HG02610 (cell line): ENCODE data around the gene FMN1.

ENCODE experiments used
- ATAC-seq: cut with Tn5 transposase; IDR thresholded peaks from one replicate; pipeline ENCODE4 v1.9.1; 2021; ENCODE audit warnings: mild to moderate bottlenecking, moderate library complexity; ENCODE audit not compliant: unreplicated experiment

Gene FMN1

GRCh38 chr15:33126559-33127290, 67.8 kb downstream of the FMN1 start:
- ATAC-seq: no peak

- ATAC-seq: no peak
Measured at GRCh38 chr15:33125894-33126537, 68.5 kb downstream of the FMN1 start.

- ATAC-seq: no peak
Measured at GRCh38 chr15:33124811-33125210, 69.7 kb downstream of the FMN1 start.

- no peak for ATAC-seq
Measured at GRCh38 chr15:33124279-33124678, 70.2 kb downstream of the FMN1 start.

- ATAC-seq: no peak
Measured at GRCh38 chr15:33119865-33120264, 74.6 kb downstream of the FMN1 start.

- ATAC-seq: no peak
Measured at GRCh38 chr15:33119273-33119672, 75.2 kb downstream of the FMN1 start.

- no peak for ATAC-seq
Measured at GRCh38 chr15:33116198-33116597, 78.3 kb downstream of the FMN1 start.

- ATAC-seq: no peak
Measured at GRCh38 chr15:33115191-33115861, 79.2 kb downstream of the FMN1 start.

GRCh38 chr15:33114374-33114717, 80.2 kb downstream of the FMN1 start:
- no peak for ATAC-seq

GRCh38 chr15:33113666-33114373, 80.7 kb downstream of the FMN1 start:
- no peak for ATAC-seq

- no peak for ATAC-seq
Measured at GRCh38 chr15:33112541-33113105, 81.9 kb downstream of the FMN1 start.

GRCh38 chr15:33111041-33111451, 83.5 kb downstream of the FMN1 start:
- no peak for ATAC-seq

- ATAC-seq: no peak
Measured at GRCh38 chr15:33109345-33109744, 85.2 kb downstream of the FMN1 start.

- ATAC-seq: no peak
Measured at GRCh38 chr15:33108518-33108917, 86.0 kb downstream of the FMN1 start.

- no peak for ATAC-seq
Measured at GRCh38 chr15:33107950-33108349, 86.6 kb downstream of the FMN1 start.

GRCh38 chr15:33104212-33104611, 90.3 kb downstream of the FMN1 start:
- ATAC-seq: no peak

- no peak for ATAC-seq
Measured at GRCh38 chr15:33101036-33101435, 93.5 kb downstream of the FMN1 start.

- no peak for ATAC-seq
Measured at GRCh38 chr15:33100314-33100713, 94.2 kb downstream of the FMN1 start.

- no peak for ATAC-seq
Measured at GRCh38 chr15:33099739-33100138, 94.8 kb downstream of the FMN1 start.

- ATAC-seq: no peak
Measured at GRCh38 chr15:33099213-33099612, 95.3 kb downstream of the FMN1 start.
